GM12878 (cell line): ENCODE measurements around the gene CRYGS. TPM values are rescaled to one million over a fixed set of nuclear protein-coding genes. Genes with fewer than 3 reads are reported as not detected.

Source experiments
- ATAC-seq: fragments of 200-7000 bp; cut with Tn5 transposase; 3 replicates; pipeline ENCODE4 v1.9.1; 2020; ENCODE audit warnings: mild to moderate bottlenecking, moderate library complexity
- BruUV-seq: library from RNA; stranded (reverse); fragments of 400-500 nt; replicated peaks from 2 replicates; lab custom pipeline; 2021; lab: Mats Ljungman, UMichigan
- CTCF ChIA-PET: fragments of 300-600 bp; sonication (Branson Sonifier 250); formaldehyde crosslinking; extraction: SDS; loops from one replicate; lab custom pipeline; 2021; ENCODE audit warnings: inconsistent platforms; lab: Yijun Ruan, JAX
- POLR2A ChIA-PET: fragments of 350-600 bp; formaldehyde crosslinking; extraction: SDS; loops from one replicate; lab custom pipeline; 2021; ENCODE audit warnings: inconsistent platforms; lab: Charles Lee
- RAD21 ChIA-PET: fragments of 300-600 bp; sonication (Branson Sonifier 250); formaldehyde crosslinking; loops from one replicate; lab custom pipeline; 2023; ENCODE audit warnings: antibody characterized with exemption; ENCODE audit not compliant: unreplicated experiment; lab: Charles Lee
- SMC1A ChIA-PET: fragments of 300-600 bp; sonication (Branson Sonifier 250); formaldehyde crosslinking; loops from one replicate; lab custom pipeline; 2023; ENCODE audit not compliant: unreplicated experiment, uncharacterized antibody; lab: Charles Lee
- DNase-seq: peaks from one replicate; pipeline ENCODE4 v3.0.0-alpha.2; 2011; ENCODE audit warnings: low read depth, low spot score
- FAIRE-seq: peaks from 3 replicates; lab custom pipeline; 2011; peaks lifted over from hg19 to GRCh38; lab: Jason Lieb, UNC
- H2AFZ ChIP-seq: 2 replicates; pipeline ENCODE4 v1.6.0; 2011; ENCODE audit warnings: low read depth, low read length, control low read depth; ENCODE audit not compliant: control insufficient read depth
- H3K27ac ChIP-seq: 2 replicates; pipeline ENCODE4 v1.5.1; 2011; ENCODE audit warnings: control low read depth; ENCODE audit not compliant: control insufficient read depth, insufficient read depth
- H3K27me3 ChIP-seq, 2 experiments: replicated peaks in 1 of 2; 2 replicates each; pipeline versions ENCODE4 v1.6.0 to v1.6.1; 2011; ENCODE audit warnings: low read length in 1 of 2; ENCODE audit not compliant: control insufficient read depth in 2 of 2, insufficient read depth in 2 of 2
- H3K36me3 ChIP-seq, 2 experiments: 2 replicates each; pipeline ENCODE4 v1.5.1; 2011; ENCODE audit warnings: low read length in 1 of 2; ENCODE audit not compliant: control insufficient read depth in 2 of 2, insufficient read depth in 2 of 2
- H3K4me1 ChIP-seq: 2 replicates; pipeline ENCODE4 v1.6.1; 2011; ENCODE audit warnings: mild to moderate bottlenecking, low read length, moderate library complexity, mixed read lengths; ENCODE audit not compliant: control insufficient read depth, insufficient read depth
- H3K4me2 ChIP-seq: 2 replicates; pipeline ENCODE4 v1.6.0; 2011; ENCODE audit warnings: control low read depth; ENCODE audit not compliant: control insufficient read depth, insufficient read depth
- H3K4me3 ChIP-seq: fragments of 200-600 bp; sonication (generic); 2 replicates; pipeline ENCODE4 v1.5.1; 2016
- H3K79me2 ChIP-seq: 2 replicates; pipeline ENCODE4 v1.6.0; 2011; ENCODE audit warnings: low read length; ENCODE audit not compliant: control insufficient read depth, insufficient read depth
- H3K9ac ChIP-seq: 2 replicates; pipeline ENCODE4 v1.8.0; 2011; ENCODE audit warnings: low read length, control low read depth, mixed read lengths; ENCODE audit not compliant: control insufficient read depth, insufficient read depth
- H3K9me3 ChIP-seq: replicated peaks from 3 replicates; pipeline ENCODE4 v1.5.1; 2011; ENCODE audit warnings: mild to moderate bottlenecking, low read length; ENCODE audit not compliant: control insufficient read depth, insufficient read depth
- H4K20me1 ChIP-seq: 2 replicates; pipeline ENCODE4 v1.6.0; 2011; ENCODE audit not compliant: control insufficient read depth, insufficient read depth
- MLLT1 ChIP-seq: fragments of 450-650 bp; IDR thresholded peaks from 2 replicates; pipeline ENCODE4 v1.6.1; 2016; ENCODE audit warnings: mild to moderate bottlenecking
- NBN ChIP-seq: fragments of 450-650 bp; IDR thresholded peaks from 2 replicates; pipeline ENCODE4 v1.6.1; 2016
- SUPT20H ChIP-seq: IDR thresholded peaks from 2 replicates; pipeline ENCODE4 v1.6.1; 2011; ENCODE audit warnings: low read depth, mild to moderate bottlenecking, low read length, moderate library complexity, borderline replicate concordance; ENCODE audit not compliant: control insufficient read depth
- WGBS: methylation state at CpG from one replicate; pipeline ENCODE4 v1.1.6; 2016; ENCODE audit warnings: low lambda C conversion rate; ENCODE audit not compliant: insufficient replicate concordance, insufficient coverage; ENCODE audit errors: missing lambda C conversion rate; 5-methylcytosine and 5-hydroxymethylcytosine counted together
- in situ Hi-C: fragments of 300-500 bp; cut with MboI; formaldehyde crosslinking; loops from 9 replicates; pipeline ENCODE4 v1.14.3; 2018; ENCODE audit warnings: mixed read lengths
- intact Hi-C: fragments of 100-400 bp; cut with micrococcal nuclease; formaldehyde crosslinking; loops from one replicate; pipeline ENCODE4 v1.14.2; 2022; ENCODE audit not compliant: unreplicated experiment
- polyA plus RNA-seq, 11 experiments: library from polyadenylated mRNA; depleted of rRNA in 4 of 11; unstranded in 6 of 11; stranded (reverse) in 5 of 11; fragments of >200 nt; fragmentation: Nextera tagmentation in 4 of 11; fragmentation: Illumina TruSeq in 1 of 11; extraction: Ambion mirVana in 4 of 11; extraction: Trizol in 1 of 11; gene quantifications; 1 replicate in 1 of 11; 2 replicates in 10 of 11; pipeline versions ENCODE4 v1.2.1 to v1.2.3, GENCODE V29; 2011 to 2016; ENCODE audit warnings: inconsistent platforms in 2 of 11, missing spikeins in 2 of 11, low read depth in 1 of 11
- total RNA-seq, 4 experiments: library from RNA; depleted of rRNA in 3 of 4; stranded (reverse); fragments of >200 nt in 3 of 4; fragmentation: Illumina TruSeq in 1 of 4; extraction: Trizol in 1 of 4; gene quantifications; 2 replicates each; pipeline versions ENCODE4 v1.2.1 to v1.2.3, GENCODE V29; 2013 to 2021

Gene CRYGS
- total and polyA plus RNA-seq, 10 of the 15 experiments (the other 5 are each of a cell fraction or from before 2014, with no cell fraction given), result 1.1 to 6.0 (median 2.5) TPM

- Histone ChIP-seq H3K9ac (no peak overlapping the region), H3K9me3 (no peaks in the 10 kb centered on the region; the same call in 2 of the 3 replicates), H2AFZ (no peak overlapping the region), H3K4me2 (0 out of 2 replicates have a peak overlapping the region, but pooled peaks have one; percentile 13), H3K36me3 (no peaks in the 10 kb centered on the region; a peak in 1 of 4 replicates), H3K79me2 (no peaks in the 10 kb centered on the region), H3K27me3 (no peaks in the 10 kb centered on the region)
- intact Hi-C loops, result loop anchor here (10.0 kb wide), 1 partner anchor 500 kb away; no protein-coding TSS in a partner anchor
- no TSS peak for BruUV-seq
- SMC1A ChIA-PET, result interaction anchor here (0.7 to 15.9 kb wide), 5 partner anchors 8 to 283 kb away, joined by 4 to 429 read pairs (median 7); no protein-coding TSS in a partner anchor
- no peak for DNase-seq
- WGBS, result 90% methylated on average over 6 of the region's 6 CpGs
- TF ChIP-seq MLLT1 (0 out of 2 replicates have a peak, but pooled peaks have one; percentile 31), NBN (0 out of 2 replicates have a peak, but pooled peaks have one; percentile 16), SUPT20H (no peak)
- TF ChIP-seq, all 136 proteins: peak for 2
- no peak overlapping the region for H3K4me3 ChIP-seq
- in situ Hi-C loops, result no loop called here
- CTCF ChIA-PET, result interaction anchor here (2.4 to 14.1 kb wide), 3 partner anchors 13 to 266 kb away, joined by 5 to 282 read pairs (median 16); no protein-coding TSS in a partner anchor
- no peak for ATAC-seq
- 0 out of 2 replicates have a peak overlapping the region, but pooled peaks have one; percentile 20 for H3K27ac ChIP-seq
- no peak for FAIRE-seq
- no peaks in the 10 kb centered on the region for H4K20me1 ChIP-seq
- POLR2A ChIA-PET, result interaction anchor here (1.1 kb wide), 1 partner anchor 10 kb away, joined by 7 read pairs; no protein-coding TSS in a partner anchor
- RAD21 ChIA-PET, result interaction anchor here (1.0 to 6.5 kb wide), 3 partner anchors 11 to 15 kb away, joined by 3 to 80 read pairs (median 61); no protein-coding TSS in a partner anchor
- H3K4me1 ChIP-seq, result peaks cover 55% of the 10 kb centered on the region
Measured at GRCh38 chr3:186524616-186525015, 19.6 kb downstream of the CRYGS start.
